ENCODE results near the gene ISM1.

GRCh38 chr20:13265941-13266340, 44.9 kb downstream of the ISM1 start:
- TF ChIP-seq, protein P1, sequence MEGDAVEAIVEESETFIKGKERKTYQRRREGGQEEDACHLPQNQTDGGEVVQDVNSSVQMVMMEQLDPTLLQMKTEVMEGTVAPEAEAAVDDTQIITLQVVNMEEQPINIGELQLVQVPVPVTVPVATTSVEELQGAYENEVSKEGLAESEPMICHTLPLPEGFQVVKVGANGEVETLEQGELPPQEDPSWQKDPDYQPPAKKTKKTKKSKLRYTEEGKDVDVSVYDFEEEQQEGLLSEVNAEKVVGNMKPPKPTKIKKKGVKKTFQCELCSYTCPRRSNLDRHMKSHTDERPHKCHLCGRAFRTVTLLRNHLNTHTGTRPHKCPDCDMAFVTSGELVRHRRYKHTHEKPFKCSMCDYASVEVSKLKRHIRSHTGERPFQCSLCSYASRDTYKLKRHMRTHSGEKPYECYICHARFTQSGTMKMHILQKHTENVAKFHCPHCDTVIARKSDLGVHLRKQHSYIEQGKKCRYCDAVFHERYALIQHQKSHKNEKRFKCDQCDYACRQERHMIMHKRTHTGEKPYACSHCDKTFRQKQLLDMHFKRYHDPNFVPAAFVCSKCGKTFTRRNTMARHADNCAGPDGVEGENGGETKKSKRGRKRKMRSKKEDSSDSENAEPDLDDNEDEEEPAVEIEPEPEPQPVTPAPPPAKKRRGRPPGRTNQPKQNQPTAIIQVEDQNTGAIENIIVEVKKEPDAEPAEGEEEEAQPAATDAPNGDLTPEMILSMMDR (IDR thresholded peaks at IDR 0.05): no peak
- no peak for TF ChIP-seq POLR2A (IDR thresholded peaks at IDR 0.05)
